ENCODE results near the gene TNFRSF8. TPM values are rescaled to one million over a fixed set of nuclear protein-coding genes. Genes with fewer than 3 reads are reported as not detected.

The TNFRSF8 gene
- total RNA-seq, 2 experiments from 2014 or later = 0.17 to 0.22 TPM

- H3K36me3 Mint-ChIP-seq = peaks cover 32% of the 10 kb centered on the region
- H3K27ac Mint-ChIP-seq = no peak overlapping the region
- no peak for ATAC-seq (ENCODE audit: low read depth)
- H3K9me3 Mint-ChIP-seq = no peaks in the 10 kb centered on the region
- peaks cover 74% of the 10 kb centered on the region for H3K4me1 Mint-ChIP-seq
- H3K27me3 Mint-ChIP-seq = no peaks in the 10 kb centered on the region
- POLR2A ChIA-PET = interaction anchor here (1.4 kb wide), 1 partner anchor 30 kb away, joined by 6 read pairs; no protein-coding TSS in a partner anchor
- no peak overlapping the region for H3K4me3 Mint-ChIP-seq
- no peak for DNase-seq
These were observed 117.8 kb downstream of the TNFRSF8 start for GRCh38 chr1:12180903-12181302.

GRCh38 chr1:12181568-12181967, 118.5 kb downstream of the TNFRSF8 start:
- Mint-ChIP-seq H3K27ac (peak overlapping the region; percentile 49), H3K27me3 (no peaks in the 10 kb centered on the region), H3K4me1 (peaks cover 68% of the 10 kb centered on the region), H3K36me3 (peaks cover 25% of the 10 kb centered on the region), H3K4me3 (no peak overlapping the region), H3K9me3 (no peaks in the 10 kb centered on the region)
- POLR2A ChIA-PET = interaction anchor here (1.3 to 1.9 kb wide), 2 partner anchors 11 to 57 kb away, joined by 4 to 6 read pairs; no protein-coding TSS in a partner anchor
- ATAC-seq (ENCODE audit: low read depth) (no peak), DNase-seq (no peak)

- ATAC-seq (ENCODE audit: low read depth) = no peak
These were observed 119.4 kb downstream of the TNFRSF8 start for GRCh38 chr1:12182410-12182984.

GRCh38 chr1:12183095-12183794, 120.1 kb downstream of the TNFRSF8 start:
- DNase-seq = no peak
- Mint-ChIP-seq H3K27ac (peak overlapping the region; percentile 34), H3K4me1 (peaks cover 66% of the 10 kb centered on the region), H3K4me3 (no peak overlapping the region), H3K9me3 (no peaks in the 10 kb centered on the region), H3K27me3 (no peaks in the 10 kb centered on the region), H3K36me3 (peaks cover 21% of the 10 kb centered on the region)
- POLR2A ChIA-PET = interaction anchor here (0.9 to 1.9 kb wide), 3 partner anchors 9 to 47 kb away, joined by 3 to 4 read pairs (median 3); partner anchors contain the start of gene VPS13D
- no peak for ATAC-seq (ENCODE audit: low read depth)

More at GRCh38 chr1:12182410-12182984, 119.4 kb downstream of the TNFRSF8 start:
- no peaks in the 10 kb centered on the region for H3K27me3 Mint-ChIP-seq
- H3K27ac Mint-ChIP-seq = no peak overlapping the region
- no peaks in the 10 kb centered on the region for H3K9me3 Mint-ChIP-seq
- H3K4me3 Mint-ChIP-seq = no peak overlapping the region
- DNase-seq = no peak
- peaks cover 68% of the 10 kb centered on the region for H3K4me1 Mint-ChIP-seq
- POLR2A ChIA-PET = interaction anchor here (0.5 to 1.9 kb wide), 5 partner anchors 10 to 58 kb away, joined by 3 to 6 read pairs (median 4); partner anchors contain the start of gene VPS13D
- peaks cover 22% of the 10 kb centered on the region for H3K36me3 Mint-ChIP-seq

GRCh38 chr1:12184008-12184681, 121.0 kb downstream of the TNFRSF8 start:
- H3K4me1 Mint-ChIP-seq = peaks cover 57% of the 10 kb centered on the region
- peak overlapping the region; percentile 34 for H3K27ac Mint-ChIP-seq
- peaks cover 21% of the 10 kb centered on the region for H3K36me3 Mint-ChIP-seq
- DNase-seq (no peak), ATAC-seq (ENCODE audit: low read depth) (no peak)
- no peak overlapping the region for H3K4me3 Mint-ChIP-seq
- H3K9me3 Mint-ChIP-seq = no peaks in the 10 kb centered on the region
- POLR2A ChIA-PET = no interaction called here
- H3K27me3 Mint-ChIP-seq = no peaks in the 10 kb centered on the region

GRCh38 chr1:12185036-12185917, 122.2 kb downstream of the TNFRSF8 start:
- no peak for DNase-seq
- H3K36me3 Mint-ChIP-seq = peaks cover 29% of the 10 kb centered on the region
- POLR2A ChIA-PET = interaction anchor here (1.4 kb wide), 1 partner anchor 60 kb away, joined by 4 read pairs; no protein-coding TSS in a partner anchor
- no peak overlapping the region for H3K4me3 Mint-ChIP-seq
- no peak for ATAC-seq (ENCODE audit: low read depth)
- no peaks in the 10 kb centered on the region for H3K9me3 Mint-ChIP-seq
- H3K27me3 Mint-ChIP-seq = no peaks in the 10 kb centered on the region
- H3K27ac Mint-ChIP-seq = no peak overlapping the region
- H3K4me1 Mint-ChIP-seq = peaks cover 56% of the 10 kb centered on the region

GRCh38 chr1:12185918-12186678, 123.0 kb downstream of the TNFRSF8 start:
- Mint-ChIP-seq H3K9me3 (no peaks in the 10 kb centered on the region), H3K4me3 (no peak overlapping the region), H3K4me1 (peaks cover 55% of the 10 kb centered on the region), H3K27ac (no peak overlapping the region), H3K36me3 (peaks cover 34% of the 10 kb centered on the region), H3K27me3 (no peaks in the 10 kb centered on the region)
- POLR2A ChIA-PET = interaction anchor here (1.4 to 2.4 kb wide), 2 partner anchors 8 to 61 kb away, joined by 4 to 5 read pairs; no protein-coding TSS in a partner anchor
- DNase-seq (no peak), ATAC-seq (ENCODE audit: low read depth) (no peak)

- Mint-ChIP-seq H3K36me3 (peaks cover 34% of the 10 kb centered on the region), H3K27me3 (no peaks in the 10 kb centered on the region), H3K27ac (no peak overlapping the region), H3K9me3 (no peaks in the 10 kb centered on the region), H3K4me3 (no peak overlapping the region), H3K4me1 (peaks cover 54% of the 10 kb centered on the region)
- POLR2A ChIA-PET = interaction anchor here (2.4 kb wide), 1 partner anchor 8 kb away, joined by 5 read pairs; no protein-coding TSS in a partner anchor
- DNase-seq (no peak), ATAC-seq (ENCODE audit: low read depth) (no peak)
These were observed 123.5 kb downstream of the TNFRSF8 start for GRCh38 chr1:12186679-12186985.

- no peak for ATAC-seq (ENCODE audit: low read depth)
- H3K9me3 Mint-ChIP-seq = no peaks in the 10 kb centered on the region
- DNase-seq = no peak
- H3K27me3 Mint-ChIP-seq = no peaks in the 10 kb centered on the region
- peaks cover 35% of the 10 kb centered on the region for H3K36me3 Mint-ChIP-seq
- POLR2A ChIA-PET = interaction anchor here (2.4 kb wide), 1 partner anchor 10 kb away, joined by 5 read pairs; no protein-coding TSS in a partner anchor
- H3K4me3 Mint-ChIP-seq = no peak overlapping the region
- H3K4me1 Mint-ChIP-seq = peaks cover 50% of the 10 kb centered on the region
- no peak overlapping the region for H3K27ac Mint-ChIP-seq
These were observed 125.0 kb downstream of the TNFRSF8 start for GRCh38 chr1:12188115-12188514.

GRCh38 chr1:12188657-12189327, 125.7 kb downstream of the TNFRSF8 start:
- H3K4me3 Mint-ChIP-seq = no peak overlapping the region
- peaks cover 37% of the 10 kb centered on the region for H3K36me3 Mint-ChIP-seq
- DNase-seq (no peak), ATAC-seq (ENCODE audit: low read depth) (no peak)
- H3K4me1 Mint-ChIP-seq = peaks cover 47% of the 10 kb centered on the region
- POLR2A ChIA-PET = no interaction called here
- H3K27ac Mint-ChIP-seq = no peak overlapping the region
- no peaks in the 10 kb centered on the region for H3K27me3 Mint-ChIP-seq
- no peaks in the 10 kb centered on the region for H3K9me3 Mint-ChIP-seq

GRCh38 chr1:12189328-12189682, 126.2 kb downstream of the TNFRSF8 start:
- Mint-ChIP-seq H3K4me1 (peaks cover 48% of the 10 kb centered on the region), H3K4me3 (no peak overlapping the region), H3K27me3 (no peaks in the 10 kb centered on the region), H3K36me3 (peaks cover 42% of the 10 kb centered on the region), H3K27ac (peak overlapping the region; percentile 57), H3K9me3 (no peaks in the 10 kb centered on the region)
- POLR2A ChIA-PET = no interaction called here
- DNase-seq = no peak
- no peak for ATAC-seq (ENCODE audit: low read depth)
